Keratinocyte (primary cell): ENCODE measurements around the gene URAD. TPM values are rescaled to one million over a fixed set of nuclear protein-coding genes. Genes with fewer than 3 reads are reported as not detected.
A peak's percentile ranks its signal among the peaks of the same experiment; 100 is the strongest.

Experiments
- DNase-seq: peaks from one replicate; pipeline ENCODE4 v3.0.0-alpha.2; 2011; ENCODE audit warnings: low read depth, missing footprints, low spot score
- FAIRE-seq: peaks from 2 replicates; lab custom pipeline; 2011; peaks lifted over from hg19 to GRCh38; lab: Jason Lieb, UNC
- H2AFZ ChIP-seq: 2 replicates; pipeline ENCODE4 v1.6.0; 2012; ENCODE audit warnings: low read length, control low read depth, inconsistent platforms; ENCODE audit not compliant: control insufficient read depth
- H3K27ac ChIP-seq: 2 replicates; pipeline ENCODE4 v1.5.1; 2011; ENCODE audit warnings: low read length; ENCODE audit not compliant: control insufficient read depth, insufficient read depth
- H3K27me3 ChIP-seq: 3 replicates; pipeline ENCODE4 v1.6.0; 2011; ENCODE audit warnings: low read length; ENCODE audit not compliant: control insufficient read depth, insufficient read depth; ENCODE audit errors: extremely low read depth
- H3K36me3 ChIP-seq, 2 experiments: 2 replicates in 1 of 2; 3 replicates in 1 of 2; pipeline ENCODE4 v1.5.1; 2011; ENCODE audit warnings: low read length in 2 of 2, mild to moderate bottlenecking in 1 of 2; ENCODE audit not compliant: control insufficient read depth in 2 of 2, insufficient read depth in 2 of 2; ENCODE audit errors: extremely low read depth in 1 of 2
- H3K4me1 ChIP-seq: 3 replicates; pipeline ENCODE4 v1.5.1; 2011; ENCODE audit warnings: low read length; ENCODE audit not compliant: control insufficient read depth, insufficient read depth; ENCODE audit errors: extremely low read depth
- H3K4me2 ChIP-seq: 3 replicates; pipeline ENCODE4 v1.6.0; 2011; ENCODE audit warnings: low read depth, low read length; ENCODE audit not compliant: control insufficient read depth, insufficient read depth; ENCODE audit errors: extremely low read depth
- H3K4me3 ChIP-seq, 3 experiments: fragments of 200-600 bp in 1 of 3; sonication (generic) in 1 of 3; 2 replicates in 2 of 3; 3 replicates in 1 of 3; pipeline ENCODE4 v1.5.1; 2011 to 2016; ENCODE audit warnings: low read length in 3 of 3, mild to moderate bottlenecking in 3 of 3, control low read depth in 2 of 3, inconsistent platforms in 1 of 3, low read depth in 1 of 3, mixed read lengths in 1 of 3, mixed run types in 1 of 3, moderate library complexity in 1 of 3; ENCODE audit not compliant: control insufficient read depth in 2 of 3, insufficient read depth in 2 of 3; ENCODE audit errors: extremely low read depth in 1 of 3
- H3K79me2 ChIP-seq: 2 replicates; pipeline ENCODE4 v1.6.0; 2012; ENCODE audit warnings: low read length; ENCODE audit not compliant: control insufficient read depth, insufficient read depth
- H3K9ac ChIP-seq: 3 replicates; pipeline ENCODE4 v1.6.0; 2011; ENCODE audit warnings: low read length; ENCODE audit not compliant: control insufficient read depth, insufficient read depth; ENCODE audit errors: extremely low read depth
- H3K9me1 ChIP-seq: 3 replicates; pipeline ENCODE4 v1.6.0; 2011; ENCODE audit warnings: low read length; ENCODE audit not compliant: control insufficient read depth, insufficient read depth; ENCODE audit errors: extremely low read depth
- H3K9me3 ChIP-seq: 2 replicates; pipeline ENCODE4 v1.5.1; 2012; ENCODE audit warnings: low read depth, low read length; ENCODE audit not compliant: control insufficient read depth
- H4K20me1 ChIP-seq: 3 replicates; pipeline ENCODE4 v1.6.0; 2011; ENCODE audit warnings: low read length; ENCODE audit not compliant: control insufficient read depth, insufficient read depth; ENCODE audit errors: extremely low read depth
- CTCF ChIP-seq, 3 experiments: IDR thresholded peaks in 1 of 3; conservative IDR thresholded peaks in 1 of 3; optimal IDR thresholded peaks in 1 of 3; 2 replicates in 2 of 3; 3 replicates in 1 of 3; pipeline versions ENCODE3 to v1.5.1; 2011; ENCODE audit warnings: low read length in 3 of 3, mild to moderate bottlenecking in 3 of 3, moderate library complexity in 2 of 3, control low read depth in 1 of 3, inconsistent platforms in 1 of 3; ENCODE audit not compliant: insufficient read depth in 2 of 3; ENCODE audit errors: extremely low read depth in 1 of 3
- EZH2 ChIP-seq: IDR thresholded peaks from one replicate; pipeline ENCODE4 v1.6.1; 2012; ENCODE audit warnings: inconsistent platforms, mild to moderate bottlenecking, low read length, moderate library complexity
- dilution Hi-C: fragments of 300-500 bp; cut with MboI; formaldehyde crosslinking; loops from one replicate; pipeline ENCODE4 v1.7.0; 2020; ENCODE audit warnings: low sequenced_read_pairs; ENCODE audit not compliant: extremely low pct_ligation_motif_present
- polyA plus RNA-seq, 5 experiments: library from polyadenylated mRNA; depleted of rRNA in 3 of 5; stranded (reverse) in 3 of 5; stranded (forward) in 1 of 5; unstranded in 1 of 5; fragments of >200 nt; gene quantifications; 1 replicate in 1 of 5; 2 replicates in 3 of 5; 3 replicates in 1 of 5; pipeline versions ENCODE4 v1.2.1 to v1.2.3, GENCODE V29; 2011 to 2012; ENCODE audit warnings: missing spikeins in 2 of 5, low read depth in 1 of 5, low replicate concordance in 1 of 5

Gene URAD
- polyA plus RNA-seq, 1 donor (not counting 4 experiments of a cell fraction or from before 2014, with no cell fraction given) = not detected

- Histone ChIP-seq H3K9me3 (no peaks in the 10 kb centered on the region), H3K79me2 (no peaks in the 10 kb centered on the region), H3K36me3 (no peaks in the 10 kb centered on the region), H4K20me1 (no peaks in the 10 kb centered on the region), H3K4me2 (no peak overlapping the region), H3K27me3 (peaks cover 100% of the 10 kb centered on the region), H3K27ac (no peak overlapping the region), H3K9me1 (no peaks in the 10 kb centered on the region), H3K4me3 (no peak overlapping the region), H2AFZ (no peak overlapping the region), H3K9ac (no peak overlapping the region), H3K4me1 (peaks cover 2% of the 10 kb centered on the region)
- FAIRE-seq = no peak
- TF ChIP-seq EZH2 (no peak), CTCF (optimal IDR thresholded peaks at IDR 0.05 in 1 of 3, IDR thresholded peaks at IDR 0.05 in 1 of 3, conservative IDR thresholded peaks at IDR 0.05 in 1 of 3; ENCODE audit: extremely low read depth in 1 of 3, insufficient read depth in 2 of 3, low read length in 3 of 3) (no peak)
- no peak for DNase-seq
- dilution Hi-C loops = loop anchor here (25.0 kb wide), 1 partner anchor 134 kb away; no protein-coding TSS in a partner anchor
These were observed 17.3 kb downstream of the URAD start for GRCh38 chr13:27971236-27971645.

- H3K9me3 ChIP-seq = no peaks in the 10 kb centered on the region
- DNase-seq (no peak), FAIRE-seq (no peak)
- H3K27ac ChIP-seq = no peak overlapping the region
- no peaks in the 10 kb centered on the region for H4K20me1 ChIP-seq
- no peak overlapping the region for H3K4me2 ChIP-seq
- dilution Hi-C loops = loop anchor here (25.0 kb wide), 1 partner anchor 133 kb away; no protein-coding TSS in a partner anchor
- H2AFZ ChIP-seq = no peak overlapping the region
- H3K4me1 ChIP-seq = no peaks in the 10 kb centered on the region
- TF ChIP-seq CTCF (optimal IDR thresholded peaks at IDR 0.05 in 1 of 3, IDR thresholded peaks at IDR 0.05 in 1 of 3, conservative IDR thresholded peaks at IDR 0.05 in 1 of 3; ENCODE audit: extremely low read depth in 1 of 3, insufficient read depth in 2 of 3, low read length in 3 of 3) (no peak), EZH2 (peak; percentile 88)
- H3K4me3 ChIP-seq = no peak overlapping the region
- no peaks in the 10 kb centered on the region for H3K9me1 ChIP-seq
- peaks cover 100% of the 10 kb centered on the region for H3K27me3 ChIP-seq
- H3K79me2 ChIP-seq = no peaks in the 10 kb centered on the region
- no peaks in the 10 kb centered on the region for H3K36me3 ChIP-seq
- H3K9ac ChIP-seq = no peak overlapping the region
These were observed 17.9 kb downstream of the URAD start for GRCh38 chr13:27970382-27971235.
